DOHH2 (cell line): ENCODE measurements around the gene C1orf35.
A peak's percentile ranks its signal among the peaks of the same experiment; 100 is the strongest.

Experiments used
- H3F3A ChIP-seq: fragments of 200-600 bp; sonication (generic), shearing (Covaris generic); 2 replicates; pipeline ENCODE4 v1.6.0; 2016; ENCODE audit warnings: antibody characterized with exemption, mild to moderate bottlenecking; ENCODE audit not compliant: control insufficient read depth, insufficient read depth
- H3K27ac ChIP-seq: fragments of 200-600 bp; sonication (generic); 2 replicates; pipeline ENCODE4 v1.5.1; 2014; ENCODE audit warnings: low read depth, mild to moderate bottlenecking, low read length, moderate library complexity
- H3K27me3 ChIP-seq: fragments of 200-600 bp; sonication (generic); 2 replicates; pipeline ENCODE4 v1.6.1; 2014; ENCODE audit warnings: mild to moderate bottlenecking, low read length, mixed read lengths; ENCODE audit not compliant: control insufficient read depth
- H3K36me3 ChIP-seq: fragments of 200-600 bp; sonication (generic); 2 replicates; pipeline ENCODE4 v1.6.1; 2014; ENCODE audit warnings: mild to moderate bottlenecking, low read length, moderate library complexity, mixed read lengths; ENCODE audit not compliant: control insufficient read depth
- H3K4me1 ChIP-seq: fragments of 200-600 bp; sonication (generic); 2 replicates; pipeline ENCODE4 v1.6.1; 2014; ENCODE audit warnings: mild to moderate bottlenecking, low read length, mixed read lengths; ENCODE audit not compliant: control insufficient read depth
- H3K4me2 ChIP-seq: fragments of 200-600 bp; sonication (generic); 2 replicates; pipeline ENCODE4 v1.6.0; 2014; ENCODE audit warnings: mild to moderate bottlenecking, low read length, moderate library complexity
- H3K4me3 ChIP-seq: fragments of 200-600 bp; sonication (generic); 2 replicates; pipeline ENCODE4 v1.5.1; 2014; ENCODE audit warnings: mild to moderate bottlenecking, low read length, mixed read lengths
- H3K79me2 ChIP-seq: fragments of 200-600 bp; sonication (generic); 2 replicates; pipeline ENCODE4 v1.6.1; 2014; ENCODE audit warnings: mild to moderate bottlenecking, low read length, mixed read lengths; ENCODE audit not compliant: control insufficient read depth
- H3K9me2 ChIP-seq: fragments of 200-600 bp; sonication (generic); replicated peaks from 2 replicates; pipeline ENCODE4 v1.6.1; 2014; ENCODE audit warnings: mild to moderate bottlenecking, low read length, mixed read lengths; ENCODE audit not compliant: control insufficient read depth
- H3K9me3 ChIP-seq: fragments of 200-600 bp; sonication (generic); 2 replicates; pipeline ENCODE4 v1.6.1; 2014; ENCODE audit warnings: antibody characterized with exemption, low read length, mixed read lengths; ENCODE audit not compliant: control insufficient read depth, insufficient read depth
- H4K20me1 ChIP-seq: fragments of 200-600 bp; sonication (generic); 2 replicates; pipeline ENCODE4 v1.6.0; 2014; ENCODE audit warnings: low read depth, mild to moderate bottlenecking, antibody characterized with exemption, low read length, moderate library complexity; ENCODE audit not compliant: control insufficient read depth, insufficient read depth
- CTCF ChIP-seq: fragments of 200-600 bp; sonication (generic); IDR thresholded peaks from one replicate; pipeline ENCODE4 v1.5.1; 2014; ENCODE audit warnings: antibody characterized with exemption, mild to moderate bottlenecking, low read depth, low read length; ENCODE audit not compliant: poor library complexity, severe bottlenecking
- EZH2phosphoT487 ChIP-seq: fragments of 200-600 bp; sonication (generic); IDR thresholded peaks from 2 replicates; pipeline ENCODE4 v1.6.1; 2017; ENCODE audit warnings: borderline replicate concordance, mild to moderate bottlenecking, antibody characterized with exemption, low read length, moderate library complexity, mixed read lengths

Gene C1orf35

GRCh38 chr1:228143480-228144192, 40.5 kb upstream of the C1orf35 start:
- TF ChIP-seq EZH2phosphoT487, result no peak
- no peak for TF ChIP-seq CTCF
- H4K20me1 ChIP-seq, result peaks cover 18% of the 10 kb centered on the region; the same call in 1 of the 2 replicates
- peak overlapping the region; percentile 30; the same call in 1 of the 2 replicates for H3K4me2 ChIP-seq

GRCh38 chr1:228142701-228143136, 39.6 kb upstream of the C1orf35 start:
- Histone ChIP-seq H3K27ac (no peak overlapping the region), H3K9me3 (no peaks in the 10 kb centered on the region), H3K27me3 (no peaks in the 10 kb centered on the region), H3K79me2 (peaks cover 67% of the 10 kb centered on the region), H3F3A (peaks cover 5% of the 10 kb centered on the region), H3K4me2 (peak overlapping the region; percentile 5; the same call in 1 of the 2 replicates), H3K4me1 (peaks cover 53% of the 10 kb centered on the region), H3K9me2 (no peaks in the 10 kb centered on the region), H3K36me3 (peaks cover 15% of the 10 kb centered on the region), H3K4me3 (no peak overlapping the region), H4K20me1 (peaks cover 18% of the 10 kb centered on the region; the same call in 1 of the 2 replicates)
- no peak for TF ChIP-seq EZH2phosphoT487
- no peak for TF ChIP-seq CTCF

More at GRCh38 chr1:228143480-228144192, 40.5 kb upstream of the C1orf35 start:
- no peaks in the 10 kb centered on the region for H3K9me3 ChIP-seq
- H3K4me1 ChIP-seq, result peaks cover 43% of the 10 kb centered on the region
- no peaks in the 10 kb centered on the region for H3K9me2 ChIP-seq
- no peaks in the 10 kb centered on the region for H3K27me3 ChIP-seq
- peaks cover 16% of the 10 kb centered on the region for H3K36me3 ChIP-seq
- H3K27ac ChIP-seq, result no peak overlapping the region
- peaks cover 67% of the 10 kb centered on the region for H3K79me2 ChIP-seq
- no peak overlapping the region for H3K4me3 ChIP-seq
- peaks cover under 1% of the 10 kb centered on the region for H3F3A ChIP-seq

GRCh38 chr1:228142155-228142691, 39.1 kb upstream of the C1orf35 start:
- Histone ChIP-seq H3K27me3 (no peaks in the 10 kb centered on the region), H3K27ac (no peak overlapping the region), H3F3A (peaks cover 5% of the 10 kb centered on the region), H4K20me1 (peaks cover 18% of the 10 kb centered on the region; the same call in 1 of the 2 replicates), H3K9me2 (no peaks in the 10 kb centered on the region), H3K4me2 (peak overlapping the region; percentile 86), H3K36me3 (peaks cover 15% of the 10 kb centered on the region), H3K4me1 (peaks cover 58% of the 10 kb centered on the region), H3K4me3 (peak overlapping the region; percentile 81; the same call in 1 of the 2 replicates), H3K9me3 (no peaks in the 10 kb centered on the region), H3K79me2 (peaks cover 67% of the 10 kb centered on the region)
- no peak for TF ChIP-seq CTCF
- no peak for TF ChIP-seq EZH2phosphoT487
